Measurements from ENCODE around the gene GDF11.

Gene GDF11

GRCh38 chr12:55721601-55722213 is 21.2 kb upstream of the GDF11 start:
- DNase-seq, result peak in 4 of 51 donors; percentile 10 to 36 (median 20)

DNA sequence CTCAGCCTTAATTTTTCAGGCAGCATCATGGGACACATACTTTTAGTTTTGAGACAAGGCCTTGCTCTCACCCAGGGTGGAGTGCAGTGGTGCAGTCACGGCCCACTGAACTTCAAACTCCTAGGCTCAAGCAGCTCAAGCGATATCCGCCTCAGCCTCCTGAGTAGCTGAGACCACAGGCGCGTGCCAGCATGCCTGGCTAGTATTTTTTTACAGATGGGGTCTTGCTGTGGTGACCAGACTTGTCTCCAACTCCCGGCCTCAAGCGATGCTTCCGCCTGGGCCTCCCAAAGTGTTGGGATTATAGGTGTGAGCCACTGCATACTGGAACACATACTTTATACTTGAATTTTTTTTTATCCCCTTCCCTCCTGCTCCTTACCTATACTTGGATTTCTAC is 20.0 kb upstream of the GDF11 start:
- DNase-seq, result no peak

DNA sequence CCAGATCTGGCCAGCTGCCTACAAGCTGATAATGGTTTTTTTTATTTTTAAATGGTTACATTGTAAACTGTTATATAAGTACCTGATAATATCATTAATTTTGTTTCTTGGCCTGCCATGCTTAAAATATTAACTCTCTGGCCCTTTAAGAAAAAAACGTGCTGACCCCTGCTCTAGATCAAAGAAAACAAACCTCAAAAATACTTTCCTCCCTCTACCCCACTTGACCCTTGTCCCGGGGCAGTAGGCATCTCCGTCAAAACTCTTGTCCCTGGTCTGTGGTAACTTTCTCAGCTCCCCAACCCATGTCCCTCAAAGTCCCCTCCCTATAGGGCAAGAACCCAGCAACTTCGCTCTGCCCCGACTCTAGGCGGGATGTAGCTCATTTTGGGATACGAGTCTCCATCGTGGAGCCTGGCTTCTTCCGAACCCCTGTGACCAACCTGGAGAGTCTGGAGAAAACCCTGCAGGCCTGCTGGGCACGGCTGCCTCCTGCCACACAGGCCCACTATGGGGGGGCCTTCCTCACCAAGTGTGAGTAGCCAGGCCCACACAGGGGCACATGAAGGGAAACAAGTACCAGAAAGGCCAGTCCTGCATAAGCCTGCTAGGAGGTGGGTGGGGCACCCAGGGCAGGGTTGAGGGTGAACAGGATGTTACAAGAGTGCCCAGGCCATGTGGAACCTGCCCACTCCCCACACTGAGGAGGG is 19.3 kb upstream of the GDF11 start:
- DNase-seq, result no peak

DNA sequence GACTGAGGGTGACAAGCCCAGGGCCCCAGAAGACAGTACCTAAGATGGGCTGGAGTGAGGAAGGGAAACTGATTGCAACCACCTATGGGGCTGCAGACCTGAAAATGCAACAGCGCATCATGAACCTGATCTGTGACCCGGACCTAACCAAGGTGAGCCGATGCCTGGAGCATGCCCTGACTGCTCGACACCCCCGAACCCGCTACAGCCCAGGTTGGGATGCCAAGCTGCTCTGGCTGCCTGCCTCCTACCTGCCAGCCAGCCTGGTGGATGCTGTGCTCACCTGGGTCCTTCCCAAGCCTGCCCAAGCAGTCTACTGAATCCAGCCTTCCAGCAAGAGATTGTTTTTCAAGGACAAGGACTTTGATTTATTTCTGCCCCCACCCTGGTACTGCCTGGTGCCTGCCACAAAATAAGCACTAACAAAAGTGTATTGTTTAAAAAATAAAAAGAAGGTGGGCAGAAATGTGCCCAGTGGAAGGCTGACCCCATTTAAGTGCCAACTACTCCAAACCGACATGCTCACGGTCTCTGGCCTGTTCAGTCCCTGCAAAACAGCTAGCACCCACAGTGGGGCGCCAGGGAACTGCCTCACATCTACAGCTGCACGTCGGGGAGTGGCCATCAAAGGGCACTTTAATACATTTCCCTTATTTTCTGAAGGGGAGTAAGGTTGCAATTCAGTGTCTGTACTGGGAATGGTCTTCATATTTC is 18.5 kb upstream of the GDF11 start:
- DNase-seq, result peak in 31 of 51 donors; percentile 12 to 79 (median 46)

GRCh38 chr12:55724940-55725309 is 18.0 kb upstream of the GDF11 start:
- DNase-seq, result no peak

GRCh38 chr12:55725556-55725955 is 17.4 kb upstream of the GDF11 start:
- no peak for DNase-seq

GRCh38 chr12:55726971-55727370 is 16.0 kb upstream of the GDF11 start:
- DNase-seq, result no peak

DNA sequence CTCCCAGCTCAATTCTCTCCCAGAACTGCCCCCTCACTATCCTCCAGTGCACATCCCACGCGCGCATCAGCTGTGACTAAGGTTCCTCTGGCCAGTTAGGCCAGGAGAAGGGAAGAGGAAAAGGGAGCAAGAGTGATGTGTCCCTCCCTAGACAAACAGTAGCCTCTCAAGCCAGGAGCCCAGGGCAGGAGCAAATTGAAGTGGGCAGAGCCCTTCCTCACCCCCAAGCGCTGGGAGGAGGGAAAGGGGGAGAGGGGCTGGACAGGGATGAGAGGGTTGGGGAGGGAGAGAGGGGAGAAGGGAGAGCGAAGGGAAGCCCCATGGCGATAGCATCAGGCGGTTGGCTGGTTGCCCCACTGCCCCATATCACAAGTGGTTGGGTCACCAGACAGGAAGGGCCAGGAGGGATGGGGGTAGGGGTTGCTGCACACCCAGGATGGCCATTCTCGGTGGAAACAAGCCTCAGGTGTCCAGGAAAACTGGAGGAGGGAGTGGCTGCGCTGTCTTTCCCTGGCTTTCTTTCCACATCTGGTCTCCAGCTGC is 15.2 kb upstream of the GDF11 start:
- DNase-seq, result peak in 19 of 51 donors; percentile 16 to 72 (median 43)

GRCh38 chr12:55728186-55728938 is 14.6 kb upstream of the GDF11 start:
- peak in 46 of 51 donors; percentile 33 to 85 (median 69) for DNase-seq

- peak; percentile 63 to 96 (median 88) for DNase-seq
These were observed 13.7 kb upstream of the GDF11 start, which contains the start of gene CD63 for GRCh38 chr12:55728939-55729818. Gene CD63 (minus strand): TSS chr12:55729009. CDS start chr12:55728341, 668 bp downstream.

DNA sequence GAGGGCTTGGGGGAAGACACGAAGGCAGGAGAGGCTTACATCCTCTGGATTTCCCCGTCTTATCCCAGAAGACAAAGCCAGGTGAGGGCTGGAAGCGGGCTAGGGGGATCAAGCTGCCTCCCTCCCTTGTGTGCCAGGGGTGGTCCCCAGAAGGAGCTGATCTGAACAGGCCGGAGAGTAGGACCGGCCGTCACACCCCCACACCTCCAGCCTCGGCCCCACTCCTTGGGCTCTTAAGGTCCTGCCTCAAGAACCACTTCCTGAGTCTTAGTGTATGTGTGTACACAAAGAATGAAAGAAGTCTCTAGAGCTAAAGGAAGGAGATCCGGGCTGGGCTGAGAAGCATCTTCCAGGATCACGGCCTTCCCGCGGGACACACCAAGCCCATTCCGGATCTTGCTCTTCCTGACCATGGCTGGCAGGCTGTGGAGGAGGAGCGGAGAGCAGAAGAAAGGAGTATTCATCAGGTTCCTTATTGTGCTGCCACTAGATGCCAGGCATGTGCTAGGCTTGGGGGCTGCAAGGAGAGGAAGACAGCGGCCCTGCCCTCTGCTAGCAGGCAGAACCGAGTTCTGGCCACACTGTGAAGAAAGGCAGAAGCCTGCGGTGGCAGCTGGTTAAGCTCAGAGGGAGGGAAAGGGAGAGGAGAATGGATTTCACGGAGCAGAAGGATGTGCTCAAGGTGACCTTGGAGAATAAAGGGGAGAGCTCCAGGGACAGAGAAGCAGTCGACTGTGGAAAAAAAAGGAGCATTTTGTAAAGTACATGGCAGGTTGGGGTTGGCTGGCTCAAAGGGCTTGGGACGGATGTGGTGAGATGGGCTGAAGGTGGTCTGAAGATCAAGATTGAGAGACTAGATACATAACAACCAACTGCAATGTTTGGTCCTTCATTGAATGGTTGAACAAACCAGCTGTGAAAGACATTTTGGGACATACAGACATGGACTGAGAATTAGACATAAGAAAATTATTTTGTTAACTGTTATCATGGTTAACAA is 12.8 kb upstream of the GDF11 start:
- peak in 42 of 51 donors; percentile 31 to 83 (median 60) for DNase-seq

DNA sequence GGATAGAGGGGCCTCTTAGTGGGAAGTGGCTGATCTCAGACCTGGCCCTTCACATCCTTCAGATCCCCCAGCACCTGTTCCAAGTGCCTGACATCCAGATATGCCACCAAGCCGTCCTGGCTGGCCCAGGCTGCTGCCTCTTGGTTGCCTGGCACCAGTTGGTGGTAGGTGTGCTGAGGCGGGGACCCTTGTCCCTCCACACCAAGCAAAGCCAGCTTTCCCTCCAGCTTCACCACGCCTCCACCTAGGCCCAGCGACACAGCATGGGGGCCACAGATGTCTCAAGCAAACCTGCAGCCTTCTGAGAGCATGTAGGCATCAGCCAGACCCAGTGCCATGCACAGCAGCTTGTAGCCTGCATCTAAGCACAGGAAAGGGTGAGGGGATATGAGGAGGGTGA is 10.6 kb upstream of the GDF11 start:
- no peak for DNase-seq

DNA sequence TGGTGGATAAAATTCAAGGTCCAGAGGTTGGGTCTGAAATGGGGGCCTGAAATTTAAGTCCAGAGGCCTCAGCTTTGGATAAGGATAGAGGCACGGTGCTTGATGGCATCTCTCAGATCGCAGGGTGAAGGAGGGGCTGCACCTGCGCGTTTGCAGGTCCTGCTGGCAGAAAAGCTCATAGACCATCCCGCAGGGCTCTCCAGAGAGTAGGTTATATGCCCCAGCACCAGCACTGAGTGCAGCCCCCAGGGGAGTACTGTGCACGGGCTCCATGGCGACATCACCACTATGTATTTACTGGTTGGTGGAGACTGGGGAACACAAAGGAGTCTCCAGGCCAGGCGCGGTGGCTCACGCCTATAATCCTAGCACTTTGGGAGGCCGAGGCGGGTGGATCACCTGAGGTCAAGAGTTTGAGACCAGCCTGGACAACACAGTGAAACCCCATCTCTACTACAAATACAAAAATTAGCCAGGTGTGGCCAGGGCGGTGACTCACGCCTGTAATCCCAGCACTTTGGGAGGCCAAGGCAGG is 9.8 kb upstream of the GDF11 start:
- DNase-seq, result no peak

DNA sequence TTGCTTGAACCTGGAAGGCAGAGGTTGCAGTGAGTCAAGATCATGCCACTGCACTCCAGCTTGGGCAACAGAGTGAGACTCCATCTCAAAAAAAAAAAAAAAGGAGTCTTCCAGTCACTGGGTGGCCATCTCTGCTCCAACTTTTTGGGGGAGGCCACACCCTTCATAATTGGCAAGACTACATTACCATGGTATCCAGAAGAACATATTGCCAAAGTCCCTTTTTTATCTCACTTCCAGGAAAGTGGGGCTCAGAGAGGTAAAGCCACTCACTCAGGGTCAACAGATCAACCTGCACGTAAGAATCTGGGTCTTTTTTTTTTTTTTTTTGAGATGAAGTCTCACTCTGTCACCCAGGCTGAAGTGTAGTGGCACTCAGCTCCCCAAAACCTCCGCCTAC is 9.1 kb upstream of the GDF11 start:
- no peak for DNase-seq

- no peak for DNase-seq
These were observed 8.3 kb upstream of the GDF11 start for GRCh38 chr12:55734595-55734994.

- no peak for DNase-seq
These were observed 6.8 kb upstream of the GDF11 start for GRCh38 chr12:55736076-55736475.

DNA sequence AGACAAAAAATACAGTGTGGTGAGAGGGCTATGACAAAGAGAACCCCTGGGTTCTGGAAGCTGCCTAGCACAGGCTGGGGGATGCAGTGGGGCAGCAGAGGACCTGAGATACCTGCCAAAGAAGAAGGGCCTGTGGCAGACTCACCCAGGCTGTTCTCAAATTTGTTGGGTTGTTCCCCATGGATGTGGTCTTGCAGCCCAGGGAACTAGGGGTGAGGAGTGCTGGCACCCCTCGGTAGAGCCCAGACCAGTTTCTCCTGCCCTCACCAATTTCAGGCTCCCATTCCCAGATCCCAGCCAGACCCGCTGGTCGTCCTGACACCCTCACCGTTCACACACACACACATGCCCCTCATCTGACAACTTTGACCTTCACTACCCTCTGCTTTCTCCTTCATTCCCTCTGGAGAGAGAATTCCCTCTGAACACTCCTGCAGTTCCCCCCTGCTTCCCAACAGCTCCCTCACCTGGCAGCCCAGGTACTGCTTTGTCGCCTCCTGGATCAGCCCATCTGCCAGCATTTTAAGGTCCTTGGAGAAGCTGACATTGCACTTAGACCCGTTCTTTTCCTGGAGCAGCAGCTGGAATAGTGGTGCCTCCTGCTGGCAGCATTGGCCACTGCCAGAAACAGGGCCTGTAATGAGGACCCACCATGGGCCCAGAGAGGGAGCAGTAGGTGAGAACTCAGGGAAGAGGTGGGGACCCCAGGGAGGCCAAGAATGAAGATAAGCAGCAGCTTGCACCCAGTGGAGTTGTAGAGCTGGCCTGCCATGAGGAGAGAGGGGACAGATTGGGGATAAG is 5.9 kb upstream of the GDF11 start:
- peak in 35 of 51 donors; percentile 14 to 76 (median 49) for DNase-seq

DNA sequence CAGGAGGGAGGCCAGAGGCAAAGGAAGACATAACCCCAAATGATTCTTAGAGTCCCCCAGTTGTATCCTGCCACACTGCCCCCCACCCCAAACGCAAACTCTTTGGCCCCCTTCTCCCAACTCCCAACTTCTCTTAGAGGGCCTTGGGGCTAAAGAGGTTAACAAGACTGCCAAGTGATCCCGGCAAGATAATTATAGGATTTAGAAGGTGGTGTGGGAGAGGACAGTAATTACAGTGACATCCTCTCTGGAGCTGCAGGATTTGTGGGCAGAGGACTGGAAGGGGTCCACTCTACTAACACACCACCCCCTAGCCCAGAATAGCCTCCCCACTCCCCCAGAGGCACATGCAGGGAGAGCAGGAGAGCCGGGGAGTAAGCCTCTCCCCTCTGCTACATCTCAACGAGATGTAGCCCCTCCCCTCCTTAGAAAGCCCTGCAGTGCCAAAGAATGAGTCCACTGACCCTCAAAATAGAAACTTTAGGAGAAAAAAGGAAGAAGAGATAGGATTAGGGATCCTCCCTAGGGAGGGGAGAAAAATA is 5.3 kb upstream of the GDF11 start:
- DNase-seq, result peak in 3 of 51 donors; percentile 48 to 58 (median 54)

Measured in hypothalamus (tissue), 51 donors.